GM23248 (cell line): ENCODE data around the gene GIT1. TPM values are rescaled to one million over a fixed set of nuclear protein-coding genes. Genes with fewer than 3 reads are reported as not detected.

ENCODE experiments used
- DNase-seq: peaks from one replicate; pipeline ENCODE4 v3.0.0-alpha.2; 2015
- H2AFZ ChIP-seq: fragments of 200-600 bp; sonication (generic); 2 replicates; pipeline ENCODE4 v1.6.1; 2016; ENCODE audit warnings: antibody characterized with exemption
- H3F3A ChIP-seq: fragments of 200-600 bp; sonication (generic); 2 replicates; pipeline ENCODE4 v1.6.1; 2016; ENCODE audit warnings: mild to moderate bottlenecking, antibody characterized with exemption, mixed run types; ENCODE audit not compliant: insufficient read depth
- H3K27ac ChIP-seq: fragments of 200-600 bp; sonication (generic); 2 replicates; pipeline ENCODE4 v1.5.1; 2016; ENCODE audit warnings: mild to moderate bottlenecking
- H3K27me3 ChIP-seq: fragments of 200-600 bp; sonication (generic); replicated peaks from 2 replicates; pipeline ENCODE4 v1.6.1; 2016; ENCODE audit warnings: mild to moderate bottlenecking; ENCODE audit not compliant: insufficient read depth
- H3K36me3 ChIP-seq: fragments of 200-600 bp; sonication (generic); 2 replicates; pipeline ENCODE4 v1.6.1; 2016; ENCODE audit warnings: low read depth, mild to moderate bottlenecking
- H3K4me1 ChIP-seq: fragments of 200-600 bp; sonication (generic); 2 replicates; pipeline ENCODE4 v1.6.1; 2016; ENCODE audit warnings: mild to moderate bottlenecking; ENCODE audit not compliant: insufficient read depth
- H3K4me2 ChIP-seq: fragments of 200-600 bp; sonication (generic); one replicate; pipeline ENCODE4 v1.6.1; 2016; ENCODE audit warnings: mild to moderate bottlenecking; ENCODE audit not compliant: unreplicated experiment
- H3K4me3 ChIP-seq: fragments of 200-600 bp; sonication (generic); 2 replicates; pipeline ENCODE4 v1.5.1; 2016; ENCODE audit warnings: mild to moderate bottlenecking
- H3K79me2 ChIP-seq: fragments of 200-600 bp; sonication (generic); 2 replicates; pipeline ENCODE4 v1.6.1; 2016; ENCODE audit warnings: mild to moderate bottlenecking; ENCODE audit not compliant: insufficient read depth
- H3K9ac ChIP-seq: fragments of 200-600 bp; sonication (generic); 2 replicates; pipeline ENCODE4 v1.6.1; 2016; ENCODE audit warnings: mild to moderate bottlenecking
- H3K9me2 ChIP-seq: fragments of 200-600 bp; sonication (generic); 2 replicates; pipeline ENCODE4 v1.6.1; 2016; ENCODE audit warnings: mixed run types, mild to moderate bottlenecking, moderate library complexity; ENCODE audit not compliant: insufficient read depth
- H3K9me3 ChIP-seq: fragments of 200-600 bp; sonication (generic); one replicate; pipeline ENCODE4 v1.6.1; 2017; ENCODE audit warnings: low read depth
- H4K20me1 ChIP-seq: fragments of 200-600 bp; sonication (generic); 2 replicates; pipeline ENCODE4 v1.6.0; 2016; ENCODE audit not compliant: insufficient read depth
- EZH2 ChIP-seq: fragments of 200-600 bp; sonication (generic); IDR thresholded peaks from 2 replicates; pipeline ENCODE4 v1.6.1; 2018; ENCODE audit warnings: antibody characterized with exemption, mild to moderate bottlenecking; ENCODE audit not compliant: insufficient read depth, poor library complexity, severe bottlenecking
- EZH2phosphoT487 ChIP-seq: fragments of 200-600 bp; sonication (generic); IDR thresholded peaks from 2 replicates; pipeline ENCODE4 v1.6.1; 2018; ENCODE audit warnings: antibody characterized with exemption, moderate library complexity, mild to moderate bottlenecking, low read depth; ENCODE audit not compliant: insufficient read depth
- WGBS, 2 experiments: methylation state at CpG; one replicate each; pipeline ENCODE4 v1.1.6; 2015 to 2017; ENCODE audit warnings: low lambda C conversion rate in 2 of 2, low coverage in 1 of 2; ENCODE audit errors: missing lambda C conversion rate in 2 of 2; 5-methylcytosine and 5-hydroxymethylcytosine counted together
- in situ Hi-C: fragments of 300-500 bp; cut with MboI; formaldehyde crosslinking; loops from 2 replicates; pipeline ENCODE4 v1.15.0; 2020
- polyA plus RNA-seq: library from polyadenylated mRNA; unstranded; fragments of >200 nt; fragmentation: Nextera tagmentation; extraction: Ambion mirVana; gene quantifications from 2 replicates; pipeline ENCODE4 v1.2.1, GENCODE V29; 2016
- total RNA-seq: library from RNA; depleted of rRNA; stranded (reverse); fragments of >200 nt; shearing (Covaris generic); gene quantifications from 2 replicates; pipeline ENCODE4 v1.2.3, GENCODE V29; 2014

Gene GIT1
- total and polyA plus RNA-seq, 2 experiments from 2014 or later, result 6.0 to 19.5 TPM

DNA sequence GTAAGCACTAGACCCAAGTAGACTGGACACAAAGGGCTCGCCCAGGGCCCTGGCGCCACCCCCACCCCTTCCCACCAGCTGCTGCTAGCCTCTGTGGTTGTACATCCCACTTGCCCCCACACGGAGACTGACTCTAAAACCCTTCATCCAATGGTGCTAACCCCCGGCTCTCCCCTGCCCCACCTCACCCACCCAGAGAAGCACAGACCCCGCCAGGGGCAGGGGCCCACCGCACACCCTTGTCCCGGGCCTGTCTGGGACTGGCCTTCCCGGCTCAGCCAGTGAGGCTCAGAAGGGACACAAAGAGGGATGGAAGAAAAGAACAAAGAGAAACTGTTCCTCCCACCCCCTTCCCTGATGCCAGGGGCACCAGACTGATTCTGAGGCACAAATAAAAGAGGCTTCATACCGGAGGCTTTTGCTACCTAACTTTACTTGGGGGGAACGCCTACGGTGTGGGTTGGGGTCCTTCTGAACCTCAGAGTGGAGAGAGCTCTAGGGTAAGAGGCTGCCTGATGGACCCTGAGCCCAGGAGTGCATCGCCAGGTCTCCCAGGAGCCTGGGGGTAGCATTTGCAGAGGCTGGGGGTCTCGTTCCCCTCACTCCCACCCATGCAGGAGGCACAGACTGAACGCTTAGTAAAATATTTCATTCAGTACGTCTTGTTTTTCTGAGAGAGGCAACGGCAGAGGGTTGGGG, 25.1 kb upstream of the GIT1 start:
- Histone ChIP-seq H3F3A (no peaks in the 10 kb centered on the region), H3K4me3 (peak overlapping the region; percentile 66), H3K27me3 (no peaks in the 10 kb centered on the region), H4K20me1 (no peaks in the 10 kb centered on the region), H3K9me2 (no peaks in the 10 kb centered on the region), H3K79me2 (no peaks in the 10 kb centered on the region), H3K9ac (peak overlapping the region; percentile 49; the same call in 1 of the 2 replicates), H3K27ac (no peak overlapping the region), H3K4me2 (peak overlapping the region; percentile 80), H2AFZ (peak overlapping the region; percentile 75; the same call in 1 of the 2 replicates), H3K36me3 (no peaks in the 10 kb centered on the region), H3K4me1 (no peaks in the 10 kb centered on the region), H3K9me3 (no peaks in the 10 kb centered on the region)
- 53 to 54% methylated on average over 14 to 16 of the region's 16 CpGs for WGBS, 2 experiments
- in situ Hi-C loops, result no loop called here
- no peak for DNase-seq
- TF ChIP-seq EZH2, result no peak
- no peak for TF ChIP-seq EZH2phosphoT487

DNA sequence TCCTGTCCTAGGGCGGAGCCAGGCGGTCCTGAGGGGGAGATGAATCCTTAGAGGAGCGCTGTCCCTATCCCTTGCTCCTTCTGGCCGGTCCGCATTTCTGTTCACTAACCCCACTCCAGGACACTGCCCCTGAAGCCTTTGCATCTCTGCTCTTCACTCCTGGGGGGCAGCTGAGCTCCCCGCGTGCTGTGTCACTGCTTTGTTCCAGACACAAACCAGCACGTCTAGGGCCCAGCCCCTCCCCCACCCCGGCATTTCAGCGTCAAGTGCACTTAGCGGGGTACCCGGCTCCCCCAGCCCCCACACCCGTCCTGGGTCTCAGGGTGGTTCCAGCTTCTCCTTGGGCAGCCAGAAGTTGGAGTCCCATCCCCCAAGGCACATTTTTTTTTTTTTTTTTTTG, 24.4 kb upstream of the GIT1 start:
- Histone ChIP-seq H3K9me3 (no peaks in the 10 kb centered on the region), H3K27me3 (no peaks in the 10 kb centered on the region), H3K27ac (no peak overlapping the region), H3K9me2 (no peaks in the 10 kb centered on the region), H4K20me1 (no peaks in the 10 kb centered on the region), H3F3A (no peaks in the 10 kb centered on the region), H3K79me2 (no peaks in the 10 kb centered on the region), H2AFZ (peak overlapping the region; percentile 82), H3K4me3 (peak overlapping the region; percentile 56), H3K4me1 (no peaks in the 10 kb centered on the region), H3K9ac (peak overlapping the region; percentile 37; the same call in 1 of the 2 replicates), H3K36me3 (no peaks in the 10 kb centered on the region), H3K4me2 (peak overlapping the region; percentile 79)
- DNase-seq, result no peak
- TF ChIP-seq EZH2phosphoT487 (no peak), EZH2 (no peak)
- in situ Hi-C loops, result no loop called here
- WGBS, 2 experiments, result 15 to 17% methylated on average over 9 to 13 of the region's 13 CpGs

DNA sequence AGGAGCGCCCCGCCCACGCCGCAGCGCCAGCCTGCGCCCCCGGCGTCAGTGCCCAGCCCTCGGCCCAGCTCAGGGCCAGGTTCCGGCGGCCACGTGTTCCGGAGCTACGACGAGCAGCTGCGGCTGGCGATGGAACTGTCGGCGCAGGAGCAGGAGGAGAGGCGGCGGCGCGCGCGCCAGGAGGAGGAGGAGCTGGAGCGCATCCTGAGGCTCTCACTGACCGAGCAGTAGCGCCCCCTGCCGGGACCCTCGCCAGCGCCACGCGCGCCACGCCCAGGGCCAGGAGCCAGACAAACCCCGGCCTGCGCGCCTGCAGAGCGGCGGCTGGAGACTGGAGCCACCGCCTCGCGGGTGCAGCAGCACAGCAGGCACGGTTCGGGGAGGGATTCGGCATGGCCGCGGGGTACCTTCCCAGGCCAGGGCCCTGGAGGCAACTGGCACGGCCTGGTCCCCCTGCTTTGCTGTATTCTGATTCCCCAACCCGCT, 23.9 kb upstream of the GIT1 start:
- Histone ChIP-seq H3K79me2 (no peaks in the 10 kb centered on the region), H2AFZ (peak overlapping the region; percentile 82), H3K4me3 (peak overlapping the region; percentile 56), H3K4me2 (peak overlapping the region; percentile 79), H4K20me1 (no peaks in the 10 kb centered on the region), H3K9me2 (no peaks in the 10 kb centered on the region), H3K36me3 (no peaks in the 10 kb centered on the region), H3K27ac (no peak overlapping the region), H3K9me3 (no peaks in the 10 kb centered on the region), H3K4me1 (no peaks in the 10 kb centered on the region), H3K9ac (peak overlapping the region; percentile 37; the same call in 1 of the 2 replicates), H3K27me3 (no peaks in the 10 kb centered on the region), H3F3A (no peaks in the 10 kb centered on the region)
- peak; percentile 91 for DNase-seq
- 2 to 4% methylated on average over 34 to 44 of the region's 50 CpGs for WGBS, 2 experiments
- TF ChIP-seq EZH2phosphoT487 (no peak), EZH2 (no peak)
- in situ Hi-C loops, result no loop called here

DNA sequence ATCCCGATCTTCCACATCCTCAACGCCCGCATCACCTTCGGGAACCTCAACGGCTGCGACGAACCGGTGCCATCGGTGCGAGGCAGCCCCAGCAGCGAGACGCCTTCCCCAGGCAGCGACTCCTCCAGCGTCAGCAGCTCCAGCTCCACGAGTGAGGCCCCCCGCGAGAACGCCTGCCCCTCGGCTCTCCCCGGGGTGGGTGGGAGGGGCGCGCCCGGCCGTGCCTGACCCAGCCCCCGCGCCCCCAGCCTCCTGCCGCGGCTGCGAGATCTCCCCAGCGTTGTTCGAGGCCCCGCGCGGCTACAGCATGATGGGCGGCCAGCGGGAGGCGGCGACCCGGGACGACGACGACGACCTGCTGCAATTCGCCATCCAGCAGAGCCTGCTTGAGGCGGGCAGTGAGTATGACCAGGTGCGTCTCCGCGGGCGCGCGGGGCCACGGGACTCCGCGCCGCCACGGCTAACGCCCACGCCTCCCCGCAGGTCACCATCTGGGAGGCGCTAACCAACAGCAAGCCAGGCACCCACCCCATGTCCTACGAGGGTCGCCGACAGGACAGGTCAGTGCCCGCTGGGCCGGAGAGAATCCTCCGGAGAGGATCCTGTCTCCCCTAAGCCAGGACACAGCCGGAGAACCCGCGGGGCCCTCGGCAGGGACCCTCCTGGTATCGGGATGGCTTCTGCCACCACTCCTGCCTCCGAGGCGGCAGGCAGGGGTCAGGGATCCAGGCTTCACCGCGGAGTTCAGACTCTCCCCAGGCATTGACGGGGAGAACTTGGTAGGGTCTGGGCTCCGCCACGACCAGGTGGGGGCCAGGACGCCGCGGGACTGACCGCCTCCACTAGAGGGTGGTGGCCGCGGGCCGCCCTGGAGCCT, 23.2 kb upstream of the GIT1 start:
- peak overlapping the region; percentile 82 for H2AFZ ChIP-seq
- in situ Hi-C loops, result no loop called here
- DNase-seq, result no peak

More for the DNA sequence above, 23.2 kb upstream of the GIT1 start:
- Histone ChIP-seq H4K20me1 (no peaks in the 10 kb centered on the region), H3K9ac (no peak overlapping the region), H3K4me2 (peak overlapping the region; percentile 79), H3K4me1 (no peaks in the 10 kb centered on the region), H3K4me3 (no peak overlapping the region), H3F3A (no peaks in the 10 kb centered on the region), H3K79me2 (no peaks in the 10 kb centered on the region), H3K36me3 (no peaks in the 10 kb centered on the region), H3K27ac (no peak overlapping the region), H3K27me3 (no peaks in the 10 kb centered on the region), H3K9me3 (no peaks in the 10 kb centered on the region), H3K9me2 (no peaks in the 10 kb centered on the region)
- no peak for TF ChIP-seq EZH2phosphoT487
- no peak for TF ChIP-seq EZH2
- WGBS, 2 experiments, result 86 to 87% methylated on average over 52 to 83 of the region's 85 CpGs
